Activated CD4-positive, CD25-positive, alpha-beta regulatory T cell treated with anti-CD3 and anti-CD28 coated beads, Interleukin-2, amount 50 U/mL, for 72 hours (primary cell): ENCODE results near the gene LNP1.
"Not testable (repeated sequence)": the region's sequence is repeated elsewhere in the genome, so short reads cannot be mapped to it uniquely, and the experiment has no call there.

Source experiments
- DNase-seq: peaks from one replicate; pipeline ENCODE4 v3.0.0; 2021

LNP1 gene

GRCh38 chr3:100437721-100438622 is 36.6 kb downstream of the LNP1 start:
- no peak for DNase-seq

GRCh38 chr3:100438623-100438974 is 37.3 kb downstream of the LNP1 start:
- DNase-seq, result no peak

- no peak for DNase-seq
These were observed 39.6 kb downstream of the LNP1 start for GRCh38 chr3:100440895-100441294.

- DNase-seq, result no peak
These were observed 42.4 kb downstream of the LNP1 start for GRCh38 chr3:100443690-100444089.

GRCh38 chr3:100447067-100447466 is 45.7 kb downstream of the LNP1 start:
- not testable (repeated sequence) for DNase-seq

GRCh38 chr3:100448079-100448478 is 46.7 kb downstream of the LNP1 start:
- no peak for DNase-seq

GRCh38 chr3:100449214-100449613 is 47.9 kb downstream of the LNP1 start:
- DNase-seq, result no peak

- no peak for DNase-seq
These were observed 53.3 kb downstream of the LNP1 start for GRCh38 chr3:100454677-100455076.

GRCh38 chr3:100455841-100456550 is 54.7 kb downstream of the LNP1 start:
- DNase-seq, result no peak

- no peak for DNase-seq
These were observed 55.4 kb downstream of the LNP1 start for GRCh38 chr3:100456745-100457144.

- no peak for DNase-seq
These were observed 56.5 kb downstream of the LNP1 start for GRCh38 chr3:100457811-100458210.

GRCh38 chr3:100458814-100459213 is 57.5 kb downstream of the LNP1 start:
- DNase-seq, result no peak

- no peak for DNase-seq
These were observed 61.7 kb downstream of the LNP1 start for GRCh38 chr3:100463002-100463401.

GRCh38 chr3:100463646-100464155 is 62.4 kb downstream of the LNP1 start:
- DNase-seq, result no peak

- DNase-seq, result no peak
These were observed 64.8 kb downstream of the LNP1 start for GRCh38 chr3:100465892-100466777.

GRCh38 chr3:100467133-100467532 is 65.8 kb downstream of the LNP1 start:
- no peak for DNase-seq

GRCh38 chr3:100468676-100469075 is 67.3 kb downstream of the LNP1 start:
- DNase-seq, result no peak

- no peak for DNase-seq
These were observed 69.6 kb downstream of the LNP1 start for GRCh38 chr3:100470951-100471350.

- DNase-seq, result no peak
These were observed 70.1 kb downstream of the LNP1 start for GRCh38 chr3:100471444-100471843.

GRCh38 chr3:100477851-100478360 is 76.6 kb downstream of the LNP1 start:
- DNase-seq, result not testable (repeated sequence)

GRCh38 chr3:100478521-100478920 is 77.2 kb downstream of the LNP1 start:
- DNase-seq, result not testable (repeated sequence)

GRCh38 chr3:100480081-100480480 is 78.7 kb downstream of the LNP1 start:
- DNase-seq, result no peak

GRCh38 chr3:100482176-100482575 is 80.8 kb downstream of the LNP1 start:
- DNase-seq, result no peak
